HCT116 (cell line): ENCODE results near the gene CD70. TPM values are rescaled to one million over a fixed set of nuclear protein-coding genes. Genes with fewer than 3 reads are reported as not detected.
"Not testable (repeated sequence)": the region's sequence is repeated elsewhere in the genome, so short reads cannot be mapped to it uniquely, and the experiment has no call there.

ENCODE experiments used
- ATAC-seq: fragments of 200-7000 bp; cut with Tn5 transposase; 2 replicates; pipeline ENCODE4 v1.9.1; 2020; ENCODE audit warnings: mild to moderate bottlenecking, moderate library complexity
- BruUV-seq: library from RNA; stranded (reverse); fragments of 400-500 nt; replicated peaks from 2 replicates; lab custom pipeline; 2021; lab: Mats Ljungman, UMichigan
- CTCF ChIA-PET: fragments of 300-600 bp; sonication (Branson Sonifier 250); formaldehyde crosslinking; loops from one replicate; lab custom pipeline; 2021; ENCODE audit warnings: antibody characterized with exemption; lab: Charles Lee
- POLR2A ChIA-PET: fragments of 300-600, 350-600 bp; sonication (Branson Sonifier 250); formaldehyde crosslinking; loops from one replicate; lab custom pipeline; 2021; ENCODE audit warnings: antibody characterized with exemption; lab: Charles Lee
- RAD21 ChIA-PET, 2 experiments: fragments of 300-600 bp; sonication (Branson Sonifier 250); formaldehyde crosslinking; loops; one replicate each; lab custom pipeline; 2023; ENCODE audit warnings: low total read pairs in 2 of 2; ENCODE audit not compliant: uncharacterized antibody in 2 of 2, unreplicated experiment in 2 of 2, low non-redundant PET in 1 of 2; lab: Charles Lee
- DNase-seq: peaks from one replicate; pipeline ENCODE4 v3.0.0-alpha.2; 2010; ENCODE audit warnings: low read depth, low spot score
- H2AFZ ChIP-seq: fragments of 200-600 bp; shearing (Covaris generic), sonication (generic); 2 replicates; pipeline ENCODE4 v1.6.1; 2017; ENCODE audit warnings: low read depth, mixed run types, mixed read lengths, antibody characterized with exemption, low read length; ENCODE audit not compliant: poor library complexity, severe bottlenecking
- H3K27ac ChIP-seq: 2 replicates; pipeline ENCODE4 v1.5.1; 2012; ENCODE audit warnings: low read depth, low read length
- H3K27me3 ChIP-seq: fragments of 200-600 bp; sonication (generic); 2 replicates; pipeline ENCODE4 v1.6.1; 2016; ENCODE audit warnings: mixed run types, low read length, mixed read lengths; ENCODE audit not compliant: insufficient read depth
- H3K36me3 ChIP-seq, 2 experiments: fragments of 200-500 bp in 1 of 2; fragments of 200-600 bp in 1 of 2; sonication (Bioruptor generic) in 1 of 2; sonication (generic) in 1 of 2; 2 replicates each; pipeline versions ENCODE4 v1.5.1 to v1.6.1; 2014 to 2016; ENCODE audit warnings: low read length in 2 of 2, inconsistent platforms in 1 of 2, mixed read lengths in 1 of 2, mixed run types in 1 of 2; ENCODE audit not compliant: insufficient read depth in 2 of 2, control insufficient read depth in 1 of 2
- H3K4me1 ChIP-seq, 2 experiments: fragments of 200-600 bp in 1 of 2; sonication (generic) in 1 of 2; 2 replicates each; pipeline versions ENCODE4 v1.5.1 to v1.6.1; 2012 to 2017; ENCODE audit warnings: low read length in 2 of 2, inconsistent platforms in 1 of 2, mild to moderate bottlenecking in 1 of 2, mixed read lengths in 1 of 2, mixed run types in 1 of 2, moderate library complexity in 1 of 2; ENCODE audit not compliant: insufficient read depth in 2 of 2, control insufficient read depth in 1 of 2
- H3K4me2 ChIP-seq: fragments of 200-600 bp; sonication (generic); 2 replicates; pipeline ENCODE4 v1.6.1; 2017; ENCODE audit warnings: mixed run types, low read length, mixed read lengths
- H3K4me3 ChIP-seq, 2 experiments: fragments of 200-600 bp in 1 of 2; sonication (generic) in 1 of 2; replicated peaks in 1 of 2; 2 replicates each; pipeline ENCODE4 v1.5.1; 2011 to 2016; ENCODE audit warnings: low read length in 2 of 2, control low read depth in 1 of 2, low read depth in 1 of 2, mild to moderate bottlenecking in 1 of 2, mixed read lengths in 1 of 2, mixed run types in 1 of 2
- H3K79me2 ChIP-seq: fragments of 200-600 bp; sonication (generic); 2 replicates; pipeline ENCODE4 v1.6.1; 2017; ENCODE audit warnings: mild to moderate bottlenecking, mixed run types, low read length, moderate library complexity, mixed read lengths; ENCODE audit not compliant: insufficient read depth
- H3K9ac ChIP-seq: fragments of 200-600 bp; sonication (generic); 2 replicates; pipeline ENCODE4 v1.6.1; 2016; ENCODE audit warnings: low read length, mixed read lengths
- H3K9me2 ChIP-seq: fragments of 200-600 bp; sonication (generic), shearing (Covaris generic); 2 replicates; pipeline ENCODE4 v1.6.1; 2017; ENCODE audit warnings: mixed run types, mild to moderate bottlenecking, moderate library complexity; ENCODE audit not compliant: insufficient read depth
- H3K9me3 ChIP-seq, 2 experiments: fragments of 200-500 bp in 1 of 2; fragments of 200-600 bp in 1 of 2; sonication (Bioruptor generic) in 1 of 2; sonication (generic) in 1 of 2; 2 replicates each; pipeline ENCODE4 v1.6.1; 2014 to 2017; ENCODE audit warnings: low read length in 2 of 2, mixed read lengths in 2 of 2, inconsistent platforms in 1 of 2, low read depth in 1 of 2, mild to moderate bottlenecking in 1 of 2, mixed run types in 1 of 2, moderate library complexity in 1 of 2; ENCODE audit not compliant: control insufficient read depth in 1 of 2, insufficient read depth in 1 of 2
- H4K20me1 ChIP-seq: fragments of 200-600 bp; sonication (generic), shearing (Covaris generic); 2 replicates; pipeline ENCODE4 v1.6.1; 2017; ENCODE audit warnings: mixed run types, mild to moderate bottlenecking, moderate library complexity; ENCODE audit not compliant: insufficient read depth
- CEBPB ChIP-seq: IDR thresholded peaks from 2 replicates; pipeline ENCODE4 v1.6.1; 2012; ENCODE audit warnings: low read depth
- EZH2 ChIP-seq: fragments of 200-600 bp; sonication (generic); IDR thresholded peaks from 2 replicates; pipeline ENCODE4 v1.6.1; 2017; ENCODE audit warnings: antibody characterized with exemption, mixed run types
- FOSL1 ChIP-seq: IDR thresholded peaks from 2 replicates; pipeline ENCODE4 v1.6.1; 2012; ENCODE audit warnings: low read depth
- MAX ChIP-seq: IDR thresholded peaks from 2 replicates; pipeline ENCODE4 v1.6.1; 2012
- POLR2A ChIP-seq: IDR thresholded peaks from 2 replicates; pipeline ENCODE4 v1.7.0; 2011; ENCODE audit warnings: borderline replicate concordance; ENCODE audit not compliant: insufficient read depth, insufficient read length; ENCODE audit errors: extremely low read depth
- POLR2AphosphoS5 ChIP-seq: IDR thresholded peaks from 2 replicates; pipeline ENCODE4 v1.6.1; 2011; ENCODE audit warnings: mild to moderate bottlenecking, low read depth, low read length, moderate library complexity
- SP1 ChIP-seq: IDR thresholded peaks from 2 replicates; pipeline ENCODE4 v1.6.1; 2012; ENCODE audit warnings: low read depth
- YY1 ChIP-seq: IDR thresholded peaks from 2 replicates; pipeline ENCODE4 v1.6.1; 2011; ENCODE audit warnings: low read length, low read depth, moderate library complexity, mild to moderate bottlenecking; ENCODE audit not compliant: insufficient replicate concordance; ENCODE audit errors: extremely low read depth
- ZFX ChIP-seq: fragments of 450-650 bp; IDR thresholded peaks from 2 replicates; pipeline ENCODE4 v1.6.1; 2017
- intact Hi-C: fragments of 100-400 bp; cut with micrococcal nuclease; formaldehyde crosslinking; loops from 2 replicates; pipeline ENCODE4 v1.10.0; 2022
- total RNA-seq: library from RNA; stranded (reverse); gene quantifications from one replicate; pipeline ENCODE4 v1.2.1, GENCODE V29; 2021; ENCODE audit not compliant: unreplicated experiment

Gene CD70
- total RNA-seq, 1 experiment from 2014 or later, result 2.1 TPM

DNA sequence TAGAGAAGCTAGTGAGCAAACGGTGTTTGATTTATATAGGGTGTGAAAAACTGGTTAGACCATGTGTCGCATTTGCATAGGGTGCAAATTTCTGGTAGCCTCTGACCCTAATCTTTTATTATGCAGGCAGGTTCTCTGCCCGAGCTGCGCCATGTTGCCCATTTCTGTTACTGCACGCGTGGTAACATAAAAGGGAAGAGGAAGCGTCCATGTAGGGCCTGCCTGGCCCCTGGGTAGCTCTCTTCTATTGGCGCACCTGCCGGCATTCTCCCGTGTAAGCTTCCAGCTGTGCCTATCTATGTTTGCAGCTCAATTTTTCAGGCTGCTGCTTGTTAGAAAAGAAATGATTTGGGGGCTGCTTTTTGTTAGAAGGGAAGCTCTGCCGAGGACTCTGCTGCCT lies 14.0 kb upstream of the CD70 start:
- ATAC-seq, result no peak
- CTCF ChIA-PET, result interaction anchor here (0.8 kb wide), 1 partner anchor 54 kb away, joined by 4 read pairs; no protein-coding TSS in a partner anchor
- RAD21 ChIA-PET, result no interaction called here

DNA sequence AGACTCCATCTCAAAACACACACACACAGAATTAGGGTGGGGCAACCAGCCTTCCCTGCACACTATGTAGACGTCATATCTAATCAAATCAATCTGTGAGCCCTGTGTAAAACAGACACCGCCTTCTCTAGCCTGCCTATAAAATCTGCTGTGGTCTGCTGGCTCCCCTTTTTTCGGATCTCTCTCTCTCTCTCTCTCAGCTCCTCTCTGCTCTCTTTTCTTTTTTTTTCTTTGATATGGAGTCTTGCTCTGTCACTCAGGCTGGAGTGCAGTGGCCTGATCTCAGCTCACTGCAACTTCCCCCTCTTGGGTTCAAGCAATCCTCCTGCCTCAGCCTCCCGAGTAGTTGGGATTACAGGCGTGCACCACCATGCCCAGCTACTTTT lies 11.8 kb upstream of the CD70 start:
- no peaks in the 10 kb centered on the region for H3K79me2 ChIP-seq
- TF ChIP-seq SP1 (no peak), MAX (no peak), YY1 (no peak), CEBPB (no peak), ZFX (no peak), FOSL1 (no peak), EZH2 (no peak), POLR2AphosphoS5 (no peak)
- no peak overlapping the region for H3K4me2 ChIP-seq
- intact Hi-C loops, result no loop called here
- H3K9me2 ChIP-seq, result no peaks in the 10 kb centered on the region
- H3K9ac ChIP-seq, result no peak overlapping the region
- DNase-seq (no peak), ATAC-seq (no peak)
- H4K20me1 ChIP-seq, result no peaks in the 10 kb centered on the region
- ChIA-PET RAD21 (no interaction called here), POLR2A (no interaction called here), CTCF (no interaction called here)
- no peaks in the 10 kb centered on the region for H3K36me3 ChIP-seq
- H3K27ac ChIP-seq, result no peak overlapping the region
- no peak overlapping the region for H3K4me3 ChIP-seq
- no TSS peak for BruUV-seq
- no peak overlapping the region for H2AFZ ChIP-seq
- no peaks in the 10 kb centered on the region for H3K27me3 ChIP-seq
- H3K4me1 ChIP-seq, result peaks cover 7 to 18% of the 10 kb centered on the region in 2 experiments
- H3K9me3 ChIP-seq, result no peaks in the 10 kb centered on the region

More for the DNA sequence above, 14.0 kb upstream of the CD70 start:
- no peaks in the 10 kb centered on the region for H3K27me3 ChIP-seq
- no peaks in the 10 kb centered on the region for H3K9me3 ChIP-seq
- H3K4me3 ChIP-seq, result no peak overlapping the region
- no peaks in the 10 kb centered on the region for H3K9me2 ChIP-seq
- no peaks in the 10 kb centered on the region for H4K20me1 ChIP-seq
- no TSS peak for BruUV-seq
- no peak overlapping the region for H3K9ac ChIP-seq
- H3K4me1 ChIP-seq, result peaks cover 7 to 18% of the 10 kb centered on the region in 2 experiments
- POLR2A ChIA-PET, result interaction anchor here (0.6 kb wide), 2 partner anchors 80 to 84 kb away, joined by 3 to 5 read pairs; no protein-coding TSS in a partner anchor
- no peak for DNase-seq
- TF ChIP-seq SP1 (no peak), POLR2A (no peak)
- H3K27ac ChIP-seq, result no peak overlapping the region
- H3K4me2 ChIP-seq, result no peak overlapping the region
- no peaks in the 10 kb centered on the region for H3K36me3 ChIP-seq
- intact Hi-C loops, result no loop called here
- H2AFZ ChIP-seq, result no peak overlapping the region
- no peaks in the 10 kb centered on the region for H3K79me2 ChIP-seq

GRCh38 chr19:6601537-6602052 lies 10.6 kb upstream of the CD70 start:
- DNase-seq, H3K9me3 ChIP-seq, RAD21 ChIA-PET, H3K9me2 ChIP-seq, H3K4me3 ChIP-seq, H4K20me1 ChIP-seq, H3K36me3 ChIP-seq, BruUV-seq, H2AFZ ChIP-seq, CTCF ChIA-PET, H3K9ac ChIP-seq, H3K4me2 ChIP-seq, ATAC-seq, intact Hi-C loops, H3K79me2 ChIP-seq, H3K27ac ChIP-seq, H3K27me3 ChIP-seq: not testable (repeated sequence)
- peaks cover 7 to 19% of the 10 kb centered on the region in 2 experiments for H3K4me1 ChIP-seq
- POLR2A ChIA-PET, result interaction anchor here (0.7 kb wide), 2 partner anchors 75 to 245 kb away, joined by 4 to 5 read pairs; no protein-coding TSS in a partner anchor
